ENCODE results near the gene MELTF. TPM values are rescaled to one million over a fixed set of nuclear protein-coding genes. Genes with fewer than 3 reads are reported as not detected.

The MELTF gene
- total and polyA plus RNA-seq, 9 of the 15 experiments (the other 6 are each of a cell fraction or from before 2014, with no cell fraction given), result 0.35 to 10.5 (median 4.5) TPM

DNA sequence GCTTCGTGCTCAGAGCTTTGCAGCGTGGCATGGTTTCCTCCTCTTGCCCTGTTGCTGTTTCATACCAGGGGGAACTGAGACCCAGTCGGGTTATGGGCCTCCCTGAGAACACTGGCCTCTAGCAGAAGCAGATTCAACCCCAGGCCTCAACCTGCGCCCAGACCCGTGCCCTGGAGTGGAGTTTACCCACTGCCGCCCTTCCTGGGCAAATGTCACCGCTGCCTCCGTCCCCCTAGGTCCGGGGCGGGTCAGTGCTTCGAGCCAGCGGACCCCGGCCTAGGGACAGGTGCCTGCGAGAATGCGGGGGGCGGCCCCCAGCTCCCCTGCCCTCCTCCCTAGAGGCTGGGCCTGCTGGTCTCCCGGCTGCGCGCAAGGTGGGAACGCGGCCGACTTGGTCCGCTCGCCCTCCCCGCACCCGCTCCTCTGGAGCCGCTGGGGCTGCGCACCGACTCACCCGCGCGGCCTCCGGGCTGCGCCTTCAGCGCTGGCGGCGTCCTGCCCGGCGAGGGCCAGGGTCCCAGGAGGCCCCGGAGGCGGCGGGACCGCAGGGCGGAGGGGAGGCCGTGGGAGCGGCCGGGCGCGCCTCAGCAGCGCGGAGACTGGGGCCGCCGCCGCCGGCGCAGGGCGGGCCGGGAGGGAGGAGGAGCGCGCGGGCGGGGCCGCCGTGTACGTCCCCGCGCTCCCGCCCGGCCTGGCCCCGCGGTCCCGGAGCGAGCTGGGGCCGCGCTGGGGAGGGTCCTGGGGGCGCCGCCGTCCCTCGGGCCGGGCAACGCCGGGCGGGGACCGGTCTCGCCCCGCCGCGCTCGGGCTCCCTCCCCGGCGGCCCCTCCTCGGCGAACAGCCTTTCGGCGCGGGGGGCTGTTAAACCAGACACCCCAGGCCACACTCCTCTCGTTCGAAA lies 61.1 kb downstream of the MELTF start, which contains the start of gene PIGZ:
Gene PIGZ, minus strand, starts transcription at position 601 of the 901 bp plus-strand sequence. CDS start 16,802 bp downstream, outside the sequence.
- peak; percentile 86 for ATAC-seq
- WGBS (ENCODE audit: insufficient coverage, low coverage, missing lambda C conversion rate), result 26% methylated on average over 27 of the region's 98 CpGs
- TF ChIP-seq TAF9B (IDR thresholded peaks at IDR 0.05; ENCODE audit: partially characterized antibody) (no peak), CREM (IDR thresholded peaks at IDR 0.05; ENCODE audit: low read depth) (0 out of 2 replicates have a peak, but pooled peaks have one; percentile 1), TEAD1 (CRISPR knock-in tag; IDR thresholded peaks at IDR 0.05) (peak in 1 of 2 experiments; percentile 84; a peak in 2 of 4 replicates), MEF2A (IDR thresholded peaks at IDR 0.05; ENCODE audit: control insufficient read depth, low read depth, low read length) (no peak), ETS2 (tag; IDR thresholded peaks at IDR 0.05; ENCODE audit: borderline replicate concordance, poor library complexity, severe bottlenecking) (no peak), NRF1 (conservative IDR thresholded peaks at IDR 0.05 in 1 of 2, IDR thresholded peaks at IDR 0.05 in 1 of 2) (peak; percentile 40 to 67; a peak in 3 of 4 replicates), ZNF134 (CRISPR knock-in tag; conservative IDR thresholded peaks at IDR 0.05) (no peak), HES1 (IDR thresholded peaks at IDR 0.05; ENCODE audit: low read depth) (no peak)
- TF ChIP-seq, protein P1, sequence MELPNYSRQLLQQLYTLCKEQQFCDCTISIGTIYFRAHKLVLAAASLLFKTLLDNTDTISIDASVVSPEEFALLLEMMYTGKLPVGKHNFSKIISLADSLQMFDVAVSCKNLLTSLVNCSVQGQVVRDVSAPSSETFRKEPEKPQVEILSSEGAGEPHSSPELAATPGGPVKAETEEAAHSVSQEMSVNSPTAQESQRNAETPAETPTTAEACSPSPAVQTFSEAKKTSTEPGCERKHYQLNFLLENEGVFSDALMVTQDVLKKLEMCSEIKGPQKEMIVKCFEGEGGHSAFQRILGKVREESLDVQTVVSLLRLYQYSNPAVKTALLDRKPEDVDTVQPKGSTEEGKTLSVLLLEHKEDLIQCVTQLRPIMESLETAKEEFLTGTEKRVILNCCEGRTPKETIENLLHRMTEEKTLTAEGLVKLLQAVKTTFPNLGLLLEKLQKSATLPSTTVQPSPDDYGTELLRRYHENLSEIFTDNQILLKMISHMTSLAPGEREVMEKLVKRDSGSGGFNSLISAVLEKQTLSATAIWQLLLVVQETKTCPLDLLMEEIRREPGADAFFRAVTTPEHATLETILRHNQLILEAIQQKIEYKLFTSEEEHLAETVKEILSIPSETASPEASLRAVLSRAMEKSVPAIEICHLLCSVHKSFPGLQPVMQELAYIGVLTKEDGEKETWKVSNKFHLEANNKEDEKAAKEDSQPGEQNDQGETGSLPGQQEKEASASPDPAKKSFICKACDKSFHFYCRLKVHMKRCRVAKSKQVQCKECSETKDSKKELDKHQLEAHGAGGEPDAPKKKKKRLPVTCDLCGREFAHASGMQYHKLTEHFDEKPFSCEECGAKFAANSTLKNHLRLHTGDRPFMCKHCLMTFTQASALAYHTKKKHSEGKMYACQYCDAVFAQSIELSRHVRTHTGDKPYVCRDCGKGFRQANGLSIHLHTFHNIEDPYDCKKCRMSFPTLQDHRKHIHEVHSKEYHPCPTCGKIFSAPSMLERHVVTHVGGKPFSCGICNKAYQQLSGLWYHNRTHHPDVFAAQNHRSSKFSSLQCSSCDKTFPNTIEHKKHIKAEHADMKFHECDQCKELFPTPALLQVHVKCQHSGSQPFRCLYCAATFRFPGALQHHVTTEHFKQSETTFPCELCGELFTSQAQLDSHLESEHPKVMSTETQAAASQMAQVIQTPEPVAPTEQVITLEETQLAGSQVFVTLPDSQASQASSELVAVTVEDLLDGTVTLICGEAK (IDR thresholded peaks at IDR 0.05), result no peak
- TF ChIP-seq, protein P1 (CRISPR knock-in tag; IDR thresholded peaks at IDR 0.05), result no peak

More for the DNA sequence above, 61.1 kb downstream of the MELTF start, which contains the start of gene PIGZ:
- H3K27me3 ChIP-seq (ENCODE audit: control insufficient read depth in 2 of 2, insufficient read depth in 2 of 2, low read length in 2 of 2), result no peaks in the 10 kb centered on the region
- BruUV-seq (replicated peaks), result no TSS peak
- POLR2A ChIA-PET, result interaction anchor here (0.6 to 1.4 kb wide), 4 partner anchors 10 to 20 kb away, joined by 3 to 5 read pairs (median 4); no protein-coding TSS in a partner anchor
- DNase-seq (ENCODE audit: extremely low read depth in 1 of 4, low spot score in 3 of 4) (peak; percentile 77 to 85 (median 82)), FAIRE-seq (no peak)
- H3K9me1 ChIP-seq (ENCODE audit: control insufficient read depth, insufficient read depth, low read length), result no peaks in the 10 kb centered on the region
- H2AFZ ChIP-seq (ENCODE audit: low read depth, low read length), result peak within 1 kb of the TSS; percentile 92
- H3K4me3 ChIP-seq, result peak within 1 kb of the TSS; percentile 71
- H3K79me2 ChIP-seq (ENCODE audit: control insufficient read depth, insufficient read depth, low read length), result peaks cover 12% of the 10 kb centered on the region; the same call in 2 of the 3 replicates
- CTCF ChIA-PET (ENCODE audit: low intra/inter-chr PET ratio), result interaction anchor here (0.6 to 2.7 kb wide), 4 partner anchors 17 to 359 kb away, joined by 3 to 10 read pairs (median 8); no protein-coding TSS in a partner anchor
- no peaks in the 10 kb centered on the region for H4K20me1 ChIP-seq (replicated peaks; ENCODE audit: control insufficient read depth, insufficient read depth, low read length)
- H3K9ac ChIP-seq (ENCODE audit: insufficient read depth in 1 of 2, low read depth in 2 of 2, low read length in 2 of 2), result peak within 1 kb of the TSS; percentile 90 to 96
- peak within 1 kb of the TSS; percentile 77 for H3K4me2 ChIP-seq (ENCODE audit: insufficient read depth, low read length)
- H3K9me3 ChIP-seq (replicated peaks; ENCODE audit: control insufficient read depth, insufficient read depth, low read depth, low read length), result peaks cover 3% of the 10 kb centered on the region; the same call in 1 of the 2 replicates
- peaks cover 15 to 28% of the 10 kb centered on the region in 2 experiments; a peak in 4 of 5 replicates for H3K4me1 ChIP-seq (replicated peaks in 1 of 2; ENCODE audit: control insufficient read depth in 2 of 2, insufficient read depth in 2 of 2, low read length in 2 of 2)
- H3K27ac ChIP-seq (ENCODE audit: extremely low read depth, low read depth, low read length), result peak within 1 kb of the TSS; percentile 94
- in situ Hi-C loops (cut with MboI), result no loop called here
- peaks cover 8% of the 10 kb centered on the region; the same call in 1 of the 3 replicates for H3K36me3 ChIP-seq (ENCODE audit: control insufficient read depth, insufficient read depth, low read length)
- intact Hi-C loops (cut with micrococcal nuclease), result no loop called here

All from K562 (cell line).